H9 (cell line): ENCODE results near the gene RAD50. TPM values are rescaled to one million over a fixed set of nuclear protein-coding genes. Genes with fewer than 3 reads are reported as not detected.

ENCODE experiments used
- DNase-seq: peaks from one replicate; pipeline ENCODE4 v3.0.0-alpha.2; 2017
- H2AFZ ChIP-seq: one replicate; pipeline ENCODE4 v1.6.1; 2013; ENCODE audit warnings: mild to moderate bottlenecking, low read length, control low read depth, moderate library complexity
- H2AK5ac ChIP-seq: 2 replicates; pipeline ENCODE4 v1.6.1; 2013; ENCODE audit warnings: low read length, control low read depth, mixed read lengths; ENCODE audit not compliant: insufficient read length
- H2BK120ac ChIP-seq: one replicate; pipeline ENCODE4 v1.6.1; 2013; ENCODE audit warnings: low read depth, mild to moderate bottlenecking, low read length, control low read depth, inconsistent platforms; ENCODE audit not compliant: poor library complexity, severe bottlenecking
- H2BK12ac ChIP-seq: 2 replicates; pipeline ENCODE4 v1.6.1; 2013; ENCODE audit warnings: low read length, control low read depth, mixed read lengths, low read depth; ENCODE audit not compliant: insufficient read length
- H2BK15ac ChIP-seq: 2 replicates; pipeline ENCODE4 v1.6.1; 2013; ENCODE audit warnings: low read depth, low read length, control low read depth
- H2BK20ac ChIP-seq: one replicate; pipeline ENCODE4 v1.6.1; 2013; ENCODE audit warnings: low read depth, mild to moderate bottlenecking, low read length, control low read depth, inconsistent platforms; ENCODE audit not compliant: poor library complexity, severe bottlenecking
- H2BK5ac ChIP-seq: 2 replicates; pipeline ENCODE4 v1.6.1; 2013; ENCODE audit warnings: low read length, control low read depth, mixed read lengths; ENCODE audit not compliant: insufficient read length
- H3K14ac ChIP-seq: 2 replicates; pipeline ENCODE4 v1.6.1; 2013; ENCODE audit warnings: low read length, control low read depth; ENCODE audit not compliant: insufficient read depth
- H3K18ac ChIP-seq: 2 replicates; pipeline ENCODE4 v1.6.1; 2013; ENCODE audit warnings: low read depth, mild to moderate bottlenecking, mixed read lengths, low read length, control low read depth; ENCODE audit not compliant: insufficient read length
- H3K23ac ChIP-seq: 2 replicates; pipeline ENCODE4 v1.6.1; 2013; ENCODE audit warnings: low read length, control low read depth, mixed read lengths, low read depth; ENCODE audit not compliant: insufficient read length
- H3K23me2 ChIP-seq: 2 replicates; pipeline ENCODE4 v1.6.1; 2013; ENCODE audit warnings: low read depth, mild to moderate bottlenecking, mixed read lengths, low read length, control low read depth; ENCODE audit not compliant: insufficient read length, poor library complexity, severe bottlenecking
- H3K27ac ChIP-seq: 2 replicates; pipeline ENCODE4 v1.5.1; 2013; ENCODE audit warnings: low read length, control low read depth, mixed read lengths, low read depth; ENCODE audit not compliant: insufficient read length
- H3K27me3 ChIP-seq: 2 replicates; pipeline ENCODE4 v1.6.1; 2013; ENCODE audit warnings: low read length, control low read depth, inconsistent platforms; ENCODE audit not compliant: insufficient read depth
- H3K4ac ChIP-seq: 2 replicates; pipeline ENCODE4 v1.6.1; 2013; ENCODE audit warnings: low read depth, mild to moderate bottlenecking, control low read depth, inconsistent platforms, low read length, moderate library complexity
- H3K4me1 ChIP-seq: 2 replicates; pipeline ENCODE4 v1.6.1; 2013; ENCODE audit warnings: low read length, control low read depth, inconsistent platforms; ENCODE audit not compliant: insufficient read depth
- H3K4me2 ChIP-seq: 2 replicates; pipeline ENCODE4 v1.6.1; 2013; ENCODE audit warnings: low read length, control low read depth, mixed read lengths; ENCODE audit not compliant: insufficient read length, insufficient read depth
- H3K56ac ChIP-seq: 2 replicates; pipeline ENCODE4 v1.6.1; 2013; ENCODE audit warnings: low read depth, mild to moderate bottlenecking, mixed read lengths, low read length, control low read depth; ENCODE audit not compliant: insufficient read length
- H3K79me1 ChIP-seq: 2 replicates; pipeline ENCODE4 v1.6.1; 2013; ENCODE audit warnings: low read depth, mild to moderate bottlenecking, moderate library complexity, low read length, control low read depth, inconsistent platforms; ENCODE audit not compliant: insufficient read depth, poor library complexity, severe bottlenecking
- H3K79me2 ChIP-seq: 2 replicates; pipeline ENCODE4 v1.6.1; 2013; ENCODE audit warnings: low read length, control low read depth, inconsistent platforms; ENCODE audit not compliant: insufficient read depth
- H3K9ac ChIP-seq: 2 replicates; pipeline ENCODE4 v1.6.1; 2013; ENCODE audit warnings: low read length, control low read depth, mixed read lengths; ENCODE audit not compliant: insufficient read length; ENCODE audit errors: extremely low read depth
- H3K9me3 ChIP-seq: one replicate; pipeline ENCODE4 v1.6.1; 2013; ENCODE audit warnings: low read depth, low read length, inconsistent platforms; ENCODE audit not compliant: control insufficient read depth
- H3T11ph ChIP-seq: one replicate; pipeline ENCODE4 v1.6.1; 2013; ENCODE audit warnings: mild to moderate bottlenecking, low read length, control low read depth, inconsistent platforms
- H4K20me1 ChIP-seq: one replicate; pipeline ENCODE4 v1.6.1; 2013; ENCODE audit not compliant: control insufficient read depth, insufficient read length, insufficient read depth
- H4K5ac ChIP-seq: 2 replicates; pipeline ENCODE4 v1.6.1; 2013; ENCODE audit warnings: low read depth, mild to moderate bottlenecking, mixed read lengths, low read length, control low read depth; ENCODE audit not compliant: insufficient read length
- H4K8ac ChIP-seq: replicated peaks from 2 replicates; pipeline ENCODE4 v1.6.1; 2013; ENCODE audit warnings: low read length, control low read depth, mixed read lengths, low read depth; ENCODE audit not compliant: insufficient read length
- H4K91ac ChIP-seq: 2 replicates; pipeline ENCODE4 v1.6.1; 2013; ENCODE audit warnings: low read depth, mild to moderate bottlenecking, moderate library complexity, mixed read lengths, low read length, control low read depth; ENCODE audit not compliant: insufficient read length
- H3K27ac Mint-ChIP-seq, 3 experiments: 2 replicates in 2 of 3; 3 replicates in 1 of 3; pipeline ENCODE4 v1.8.0; 2020 to 2021; ENCODE audit warnings: mixed read lengths in 3 of 3, mild to moderate bottlenecking in 1 of 3, moderate library complexity in 1 of 3
- H3K27me3 Mint-ChIP-seq: 2 replicates; pipeline ENCODE4 v1.8.0; 2021; ENCODE audit warnings: low read depth, mild to moderate bottlenecking, moderate library complexity, mixed read lengths
- H3K36me3 Mint-ChIP-seq, 3 experiments: 2 replicates in 2 of 3; 3 replicates in 1 of 3; pipeline ENCODE4 v1.8.0; 2020 to 2021; ENCODE audit warnings: low read depth in 3 of 3, mixed read lengths in 3 of 3; ENCODE audit not compliant: insufficient read depth in 1 of 3
- H3K4me1 Mint-ChIP-seq, 2 experiments: 2 replicates each; pipeline ENCODE4 v1.8.0; 2020; ENCODE audit warnings: mixed read lengths in 2 of 2
- H3K4me3 Mint-ChIP-seq, 2 experiments: 2 replicates in 1 of 2; 3 replicates in 1 of 2; pipeline ENCODE4 v1.8.0; 2020 to 2021; ENCODE audit warnings: mild to moderate bottlenecking in 2 of 2, mixed read lengths in 2 of 2, moderate library complexity in 1 of 2
- H3K9me3 Mint-ChIP-seq, 2 experiments: 2 replicates in 1 of 2; 3 replicates in 1 of 2; pipeline ENCODE4 v1.8.0; 2020; ENCODE audit warnings: mild to moderate bottlenecking in 2 of 2, mixed read lengths in 2 of 2, moderate library complexity in 1 of 2
- WGBS: extraction: QIAGEN DNeasy Blood & Tissue Kit; methylation state at CpG from one replicate; pipeline ENCODE4 v1.1.7; 2013; ENCODE audit warnings: missing lambda C conversion rate, low lambda C conversion rate, mixed read lengths; ENCODE audit not compliant: insufficient read length; ENCODE audit errors: extremely low coverage; 5-methylcytosine and 5-hydroxymethylcytosine counted together
- total RNA-seq: library from RNA; stranded (reverse); gene quantifications from 2 replicates; pipeline ENCODE4 v1.2.1, GENCODE V29; 2021
- TF ChIP-seq, protein P1 (sequence below): fragments of 200-600 bp; sonication (generic); conservative IDR thresholded peaks from 3 replicates; pipeline ENCODE4 v1.8.0; 2021; ENCODE audit warnings: antibody characterized with exemption, mild to moderate bottlenecking

RAD50 gene
- total RNA-seq, 1 experiment from 2014 or later, result 46.1 TPM

DNA sequence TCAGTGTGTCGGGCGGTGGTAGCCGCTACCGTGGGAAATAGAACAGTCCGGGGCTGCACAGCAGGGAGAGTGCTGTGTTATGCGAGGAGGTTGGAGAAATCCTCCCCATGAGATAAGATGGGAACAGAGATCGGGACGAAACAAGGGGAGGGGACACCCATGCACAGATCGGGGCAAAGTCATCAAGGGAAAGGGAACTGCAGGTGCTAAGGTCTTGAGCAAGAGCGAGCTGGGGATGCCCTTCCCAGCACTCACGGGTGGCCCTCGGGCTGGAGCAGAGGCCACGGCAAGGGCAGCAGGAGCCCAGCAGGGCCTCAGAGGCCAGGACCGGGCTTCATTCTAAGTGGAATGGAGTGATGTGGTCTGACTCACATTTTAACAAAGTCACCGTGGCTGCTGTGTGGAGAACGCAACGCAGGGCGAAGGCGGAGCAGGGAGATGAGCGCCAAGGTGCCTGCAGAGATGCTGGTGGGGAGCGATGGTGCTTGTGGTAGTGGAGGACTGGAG is 108.8 kb downstream of the RAD50 start:
- DNase-seq, result no peak
- Mint-ChIP-seq H3K4me3 (no peak overlapping the region), H3K4me1 (peaks cover 29 to 39% of the 10 kb centered on the region in 2 experiments), H3K27me3 (peaks cover 2% of the 10 kb centered on the region), H3K36me3 (0 out of 7 replicates have a peak, but pooled peaks cover 0 to under 1% (median 0%) of the 10 kb centered on the region in 3 experiments), H3K9me3 (peaks cover 0 to 2% of the 10 kb centered on the region in 2 experiments; a peak in 3 of 5 replicates), H3K27ac (no peak overlapping the region; a peak in 1 of 7 replicates)
- no peaks in the 10 kb centered on the region for H3K23me2 ChIP-seq
- H2BK15ac ChIP-seq, result no peak overlapping the region
- no peak overlapping the region for H3K18ac ChIP-seq
- no peaks in the 10 kb centered on the region for H3K79me2 ChIP-seq
- no peak overlapping the region for H2BK20ac ChIP-seq
- no peak overlapping the region for H3K4me2 ChIP-seq
- H3K4ac ChIP-seq, result no peak overlapping the region
- no peaks in the 10 kb centered on the region for H3K79me1 ChIP-seq
- H3K9ac ChIP-seq, result no peak overlapping the region
- no peak overlapping the region for H3K56ac ChIP-seq
- H3K14ac ChIP-seq, result no peak overlapping the region
- TF ChIP-seq, protein P1, sequence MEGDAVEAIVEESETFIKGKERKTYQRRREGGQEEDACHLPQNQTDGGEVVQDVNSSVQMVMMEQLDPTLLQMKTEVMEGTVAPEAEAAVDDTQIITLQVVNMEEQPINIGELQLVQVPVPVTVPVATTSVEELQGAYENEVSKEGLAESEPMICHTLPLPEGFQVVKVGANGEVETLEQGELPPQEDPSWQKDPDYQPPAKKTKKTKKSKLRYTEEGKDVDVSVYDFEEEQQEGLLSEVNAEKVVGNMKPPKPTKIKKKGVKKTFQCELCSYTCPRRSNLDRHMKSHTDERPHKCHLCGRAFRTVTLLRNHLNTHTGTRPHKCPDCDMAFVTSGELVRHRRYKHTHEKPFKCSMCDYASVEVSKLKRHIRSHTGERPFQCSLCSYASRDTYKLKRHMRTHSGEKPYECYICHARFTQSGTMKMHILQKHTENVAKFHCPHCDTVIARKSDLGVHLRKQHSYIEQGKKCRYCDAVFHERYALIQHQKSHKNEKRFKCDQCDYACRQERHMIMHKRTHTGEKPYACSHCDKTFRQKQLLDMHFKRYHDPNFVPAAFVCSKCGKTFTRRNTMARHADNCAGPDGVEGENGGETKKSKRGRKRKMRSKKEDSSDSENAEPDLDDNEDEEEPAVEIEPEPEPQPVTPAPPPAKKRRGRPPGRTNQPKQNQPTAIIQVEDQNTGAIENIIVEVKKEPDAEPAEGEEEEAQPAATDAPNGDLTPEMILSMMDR, result no peak
- H4K20me1 ChIP-seq, result no peaks in the 10 kb centered on the region
- H2BK12ac ChIP-seq, result no peak overlapping the region
- WGBS, result no CpG with 5 or more reads among the region's 21 CpGs
- H4K5ac ChIP-seq, result no peak overlapping the region
- H3K9me3 ChIP-seq, result no peaks in the 10 kb centered on the region
- no peak overlapping the region for H4K8ac ChIP-seq
- no peak overlapping the region for H2BK5ac ChIP-seq
- no peak overlapping the region for H2AK5ac ChIP-seq
- H3K23ac ChIP-seq, result no peak overlapping the region
- no peak overlapping the region for H3T11ph ChIP-seq
- H2AFZ ChIP-seq, result no peak overlapping the region
- H3K27me3 ChIP-seq, result no peaks in the 10 kb centered on the region
- no peak overlapping the region for H4K91ac ChIP-seq
- H3K27ac ChIP-seq, result no peak overlapping the region
- H3K4me1 ChIP-seq, result no peaks in the 10 kb centered on the region
- no peak overlapping the region for H2BK120ac ChIP-seq
